ENCODE measurements around the gene TMEM151B.

TMEM151B gene

GRCh38 chr6:44251576-44252524 is 18.4 kb upstream of the TMEM151B start:
- Histone ChIP-seq H3K4me3 (no peak overlapping the region), H3K9me3 (ENCODE audit: low read depth, low read length) (no peaks in the 10 kb centered on the region), H3K9ac (ENCODE audit: insufficient read length) (no peak overlapping the region), H3K36me3 (ENCODE audit: insufficient read depth, low read length) (peaks cover 77% of the 10 kb centered on the region), H3K27ac (0 out of 2 replicates have a peak overlapping the region, but pooled peaks have one; percentile 7)
- TF ChIP-seq EZH2 (IDR thresholded peaks at IDR 0.05) (no peak), FOXP2 (optimal IDR thresholded peaks at IDR 0.05; ENCODE audit: control extremely low read depth, extremely low read length, insufficient read depth) (no peak), POLR2AphosphoS5 (IDR thresholded peaks at IDR 0.05; ENCODE audit: borderline replicate concordance, low read depth, low read length) (no peak)
- DNase-seq (ENCODE audit: low read depth, low spot score), result no peak

GRCh38 chr6:44253307-44254101 is 16.7 kb upstream of the TMEM151B start:
- no peak for TF ChIP-seq EZH2 (IDR thresholded peaks at IDR 0.05)
- peak; percentile 14; the same call in 1 of the 2 replicates for TF ChIP-seq POLR2AphosphoS5 (IDR thresholded peaks at IDR 0.05; ENCODE audit: borderline replicate concordance, low read depth, low read length)
- Histone ChIP-seq H3K4me3 (no peak overlapping the region), H3K9ac (ENCODE audit: insufficient read length) (no peak overlapping the region), H3K27ac (peak overlapping the region; percentile 57; the same call in 1 of the 2 replicates), H3K36me3 (ENCODE audit: insufficient read depth, low read length) (peaks cover 68% of the 10 kb centered on the region), H3K9me3 (ENCODE audit: low read depth, low read length) (no peaks in the 10 kb centered on the region)
- no peak for DNase-seq (ENCODE audit: low read depth, low spot score)

- Histone ChIP-seq H3K9ac (ENCODE audit: insufficient read length) (no peak overlapping the region), H3K4me3 (no peak overlapping the region), H3K27ac (no peak overlapping the region)
Measured at GRCh38 chr6:44254191-44255104, 15.8 kb upstream of the TMEM151B start.

GRCh38 chr6:44255105-44255808 is 15.0 kb upstream of the TMEM151B start:
- TF ChIP-seq FOXP2 (optimal IDR thresholded peaks at IDR 0.05; ENCODE audit: control extremely low read depth, extremely low read length, insufficient read depth), result no peak
- no peak; the same call in 1 of the 2 replicates for TF ChIP-seq POLR2AphosphoS5 (IDR thresholded peaks at IDR 0.05; ENCODE audit: borderline replicate concordance, low read depth, low read length)
- TF ChIP-seq EZH2 (IDR thresholded peaks at IDR 0.05), result no peak
- no peak for DNase-seq (ENCODE audit: low read depth, low spot score)
- no peaks in the 10 kb centered on the region for H3K9me3 ChIP-seq (ENCODE audit: low read depth, low read length)
- no peak overlapping the region for H3K4me3 ChIP-seq
- no peak overlapping the region for H3K27ac ChIP-seq
- no peak overlapping the region for H3K9ac ChIP-seq (ENCODE audit: insufficient read length)
- H3K36me3 ChIP-seq (ENCODE audit: insufficient read depth, low read length), result peaks cover 50% of the 10 kb centered on the region

More at GRCh38 chr6:44254191-44255104, 15.8 kb upstream of the TMEM151B start:
- no peak for DNase-seq (ENCODE audit: low read depth, low spot score)
- TF ChIP-seq POLR2AphosphoS5 (IDR thresholded peaks at IDR 0.05; ENCODE audit: borderline replicate concordance, low read depth, low read length) (peak; percentile 50; the same call in 1 of the 2 replicates), EZH2 (IDR thresholded peaks at IDR 0.05) (no peak)
- Histone ChIP-seq H3K36me3 (ENCODE audit: insufficient read depth, low read length) (peaks cover 58% of the 10 kb centered on the region), H3K9me3 (ENCODE audit: low read depth, low read length) (no peaks in the 10 kb centered on the region)

GRCh38 chr6:44255871-44256774 is 14.1 kb upstream of the TMEM151B start:
- Histone ChIP-seq H3K27ac (no peak overlapping the region), H3K36me3 (ENCODE audit: insufficient read depth, low read length) (peaks cover 42% of the 10 kb centered on the region), H3K9ac (ENCODE audit: insufficient read length) (peak overlapping the region; percentile 76), H3K4me3 (peak overlapping the region; percentile 92), H3K9me3 (ENCODE audit: low read depth, low read length) (no peaks in the 10 kb centered on the region)
- TF ChIP-seq POLR2AphosphoS5 (IDR thresholded peaks at IDR 0.05; ENCODE audit: borderline replicate concordance, low read depth, low read length) (no peak), FOXP2 (optimal IDR thresholded peaks at IDR 0.05; ENCODE audit: control extremely low read depth, extremely low read length, insufficient read depth) (no peak), EZH2 (IDR thresholded peaks at IDR 0.05) (no peak)
- DNase-seq (ENCODE audit: low read depth, low spot score), result no peak

GRCh38 chr6:44256775-44257024 is 13.6 kb upstream of the TMEM151B start:
- DNase-seq (ENCODE audit: low read depth, low spot score), result no peak
- H3K9ac ChIP-seq (ENCODE audit: insufficient read length), result peak overlapping the region; percentile 76
- 0 out of 2 replicates have a peak overlapping the region, but pooled peaks have one; percentile 14 for H3K27ac ChIP-seq
- H3K36me3 ChIP-seq (ENCODE audit: insufficient read depth, low read length), result peaks cover 36% of the 10 kb centered on the region
- no peak for TF ChIP-seq POLR2AphosphoS5 (IDR thresholded peaks at IDR 0.05; ENCODE audit: borderline replicate concordance, low read depth, low read length)
- no peak for TF ChIP-seq EZH2 (IDR thresholded peaks at IDR 0.05)
- TF ChIP-seq FOXP2 (optimal IDR thresholded peaks at IDR 0.05; ENCODE audit: control extremely low read depth, extremely low read length, insufficient read depth), result no peak
- peak overlapping the region; percentile 92 for H3K4me3 ChIP-seq
- H3K9me3 ChIP-seq (ENCODE audit: low read depth, low read length), result no peaks in the 10 kb centered on the region

Measured in SK-N-MC (cell line).